LNCAP (cell line): Measurements from ENCODE around the gene ZNF70.

ENCODE experiments used
- CTCF ChIP-seq: fragments of 450-650 bp; IDR thresholded peaks from 2 replicates; pipeline ENCODE4 v1.5.1; 2017; ENCODE audit warnings: mild to moderate bottlenecking

ZNF70 gene

GRCh38 chr22:23697031-23697970 lies 53.6 kb downstream of the ZNF70 start:
- TF ChIP-seq CTCF, result no peak

GRCh38 chr22:23696326-23696851 lies 54.5 kb downstream of the ZNF70 start:
- TF ChIP-seq CTCF, result no peak

GRCh38 chr22:23695571-23696325 lies 55.2 kb downstream of the ZNF70 start:
- no peak for TF ChIP-seq CTCF

GRCh38 chr22:23695141-23695540 lies 55.8 kb downstream of the ZNF70 start:
- TF ChIP-seq CTCF, result no peak

- TF ChIP-seq CTCF, result no peak
These were observed 56.8 kb downstream of the ZNF70 start for GRCh38 chr22:23693979-23694680.

GRCh38 chr22:23692598-23693291 lies 58.2 kb downstream of the ZNF70 start:
- TF ChIP-seq CTCF, result no peak
